IPS-15b (cell line): Measurements from ENCODE around the gene PIGM.

ENCODE experiments used
- H3K27me3 ChIP-seq: one replicate; pipeline ENCODE4 v1.6.1; 2013; ENCODE audit warnings: low read length; ENCODE audit not compliant: control insufficient read depth, insufficient read depth
- H3K36me3 ChIP-seq: one replicate; pipeline ENCODE4 v1.6.1; 2013; ENCODE audit warnings: low read length; ENCODE audit not compliant: control insufficient read depth, insufficient read depth
- H3K4me1 ChIP-seq: one replicate; pipeline ENCODE4 v1.6.1; 2013; ENCODE audit warnings: mild to moderate bottlenecking, low read length; ENCODE audit not compliant: control insufficient read depth, insufficient read depth
- H3K4me3 ChIP-seq: one replicate; pipeline ENCODE4 v1.5.1; 2013; ENCODE audit warnings: low read depth, low read length
- H3K9ac ChIP-seq: one replicate; pipeline ENCODE4 v1.6.1; 2013; ENCODE audit warnings: low read depth, mild to moderate bottlenecking, low read length
- H3K9me3 ChIP-seq: one replicate; pipeline ENCODE4 v1.6.1; 2013; ENCODE audit warnings: mild to moderate bottlenecking, low read length; ENCODE audit not compliant: control insufficient read depth, insufficient read depth

Gene PIGM

DNA sequence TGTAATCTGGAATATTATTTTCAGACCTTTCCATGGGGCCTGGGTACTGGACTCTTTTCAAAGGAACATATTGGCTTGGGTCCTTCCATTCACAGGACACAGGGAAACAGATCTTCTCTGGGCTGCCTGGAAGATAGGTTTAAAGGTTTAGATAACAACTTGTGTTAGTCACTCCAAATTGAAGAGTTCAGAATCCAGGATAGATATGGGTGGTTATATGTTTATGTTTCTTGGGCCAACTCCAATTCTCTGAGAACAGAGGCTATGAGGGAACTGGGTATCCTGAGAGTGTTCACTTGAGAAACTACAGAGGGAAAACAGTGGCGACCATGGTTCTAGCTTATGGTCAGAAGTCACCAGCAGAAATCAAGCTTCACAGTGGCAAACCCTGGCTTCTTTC lies 8.7 kb upstream of the PIGM start:
- no peak overlapping the region for H3K4me3 ChIP-seq
- H3K4me1 ChIP-seq, result no peaks in the 10 kb centered on the region
- no peaks in the 10 kb centered on the region for H3K36me3 ChIP-seq
- H3K9ac ChIP-seq, result no peak overlapping the region
- H3K9me3 ChIP-seq, result no peaks in the 10 kb centered on the region
- peaks cover 8% of the 10 kb centered on the region for H3K27me3 ChIP-seq

DNA sequence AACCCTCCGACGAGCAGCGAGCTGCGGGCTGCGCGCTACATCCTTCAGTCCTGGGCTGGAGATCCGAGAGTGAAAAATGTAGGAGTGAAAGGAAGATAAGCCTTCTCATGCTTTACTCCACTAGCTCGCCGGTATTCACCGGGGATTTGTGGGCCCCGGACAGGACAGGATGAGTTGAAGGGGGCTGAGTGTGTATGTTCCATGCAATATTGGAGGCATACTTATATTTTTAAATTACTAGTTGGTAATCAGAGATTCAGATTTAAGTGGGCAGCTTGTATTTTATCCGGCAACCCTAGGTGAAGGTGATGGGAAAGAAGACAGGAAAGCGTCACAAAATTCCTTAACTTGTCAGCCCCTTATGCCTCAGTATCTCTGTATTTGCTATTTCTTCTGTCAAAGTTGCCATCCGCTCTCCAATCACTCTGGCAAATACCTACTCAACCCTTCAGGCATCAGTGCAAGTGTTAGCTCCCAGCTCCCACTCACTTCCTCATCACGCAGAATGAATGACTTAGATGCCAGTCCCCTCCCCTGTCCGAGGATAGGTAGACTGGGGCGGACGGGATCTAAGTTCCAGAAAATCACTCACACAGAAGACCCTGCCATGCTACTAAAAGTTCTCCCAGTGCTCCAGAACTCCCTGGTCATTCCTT lies 503 bp upstream of the PIGM start:
- Histone ChIP-seq H3K9me3 (no peaks in the 10 kb centered on the region), H3K9ac (peak overlapping the region; percentile 56), H3K36me3 (no peaks in the 10 kb centered on the region), H3K4me1 (no peaks in the 10 kb centered on the region), H3K4me3 (peak overlapping the region; percentile 97), H3K27me3 (peaks cover 21% of the 10 kb centered on the region)

DNA sequence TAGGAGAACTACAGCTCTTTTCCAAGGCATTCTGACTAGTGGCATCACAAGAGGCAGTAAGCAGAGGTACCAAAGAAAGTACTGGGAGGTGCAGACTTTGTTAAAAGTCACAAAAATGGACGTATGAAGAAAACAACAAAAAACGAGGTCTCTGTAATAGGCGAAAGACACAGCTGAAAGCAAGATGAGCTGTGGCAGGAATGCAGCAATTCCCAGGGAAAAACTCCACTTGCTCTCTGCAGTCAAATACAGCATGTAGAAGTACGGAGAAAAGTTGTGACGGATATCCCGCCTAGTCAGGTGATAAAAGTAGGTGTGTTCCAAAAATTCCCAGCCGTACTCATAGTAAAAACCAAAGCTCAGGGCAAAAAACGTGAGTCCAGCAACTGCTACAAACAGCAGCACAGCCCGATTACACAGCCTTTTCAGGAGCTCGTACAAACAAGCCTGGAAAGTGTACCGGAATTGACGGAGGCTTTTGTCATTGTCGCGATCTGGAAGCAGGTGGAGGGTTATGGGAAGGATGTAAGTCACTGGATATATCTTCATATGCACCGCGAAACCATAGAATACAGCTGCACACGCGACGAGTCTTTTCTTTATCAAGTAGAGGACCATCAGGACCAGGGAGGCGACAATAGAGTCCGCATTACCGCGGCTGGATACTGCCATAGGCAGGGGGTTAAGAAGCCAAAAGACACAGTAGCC lies 979 bp downstream of the PIGM start:
- peaks cover 18% of the 10 kb centered on the region for H3K27me3 ChIP-seq
- no peaks in the 10 kb centered on the region for H3K9me3 ChIP-seq
- peak overlapping the region; percentile 97 for H3K4me3 ChIP-seq
- no peaks in the 10 kb centered on the region for H3K36me3 ChIP-seq
- H3K4me1 ChIP-seq, result no peaks in the 10 kb centered on the region
- H3K9ac ChIP-seq, result peak overlapping the region; percentile 38

DNA sequence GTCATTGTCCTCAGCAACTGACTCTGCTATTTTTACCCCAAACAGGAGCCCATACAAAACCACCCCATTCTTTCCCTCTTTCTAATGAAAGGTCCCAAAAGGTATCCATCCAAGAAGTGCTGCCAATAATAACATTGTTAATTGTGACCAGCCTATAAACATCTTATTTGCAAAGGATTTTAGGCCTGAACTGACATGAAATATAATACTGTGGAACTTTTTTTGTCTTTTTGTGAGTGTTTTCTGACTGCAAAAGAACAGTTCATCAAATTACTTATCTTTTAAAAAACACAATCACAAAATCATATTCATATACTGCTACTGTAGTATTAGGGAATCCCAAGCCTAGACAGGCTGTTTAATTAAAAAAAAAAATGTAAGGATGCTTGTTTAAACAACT lies 3.4 kb downstream of the PIGM start:
- no peak overlapping the region for H3K9ac ChIP-seq
- peaks cover 8% of the 10 kb centered on the region for H3K27me3 ChIP-seq
- H3K4me3 ChIP-seq, result no peak overlapping the region
- no peaks in the 10 kb centered on the region for H3K36me3 ChIP-seq
- H3K9me3 ChIP-seq, result no peaks in the 10 kb centered on the region
- H3K4me1 ChIP-seq, result no peaks in the 10 kb centered on the region

DNA sequence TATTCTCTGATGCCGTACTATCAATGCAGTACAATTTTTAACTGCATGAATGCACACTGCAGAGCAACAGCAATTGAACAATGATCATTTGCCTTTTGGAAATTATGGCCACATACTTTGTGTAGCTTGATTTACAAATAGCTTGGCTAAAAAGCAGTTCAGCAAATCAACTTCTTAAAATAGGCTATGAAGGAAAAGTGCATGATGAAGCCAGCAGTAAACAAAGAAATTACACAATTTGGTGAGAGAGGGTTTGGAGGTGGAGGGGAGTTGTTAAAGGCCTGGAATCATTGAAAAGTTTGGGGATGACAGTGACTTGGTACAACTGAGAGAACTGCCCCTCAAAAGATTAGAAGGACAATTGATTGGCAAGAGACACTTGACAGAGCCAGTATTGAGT lies 6.5 kb downstream of the PIGM start:
- H3K4me1 ChIP-seq, result no peaks in the 10 kb centered on the region
- H3K9me3 ChIP-seq, result no peaks in the 10 kb centered on the region
- H3K4me3 ChIP-seq, result no peak overlapping the region
- no peaks in the 10 kb centered on the region for H3K27me3 ChIP-seq
- H3K36me3 ChIP-seq, result no peaks in the 10 kb centered on the region
- no peak overlapping the region for H3K9ac ChIP-seq

DNA sequence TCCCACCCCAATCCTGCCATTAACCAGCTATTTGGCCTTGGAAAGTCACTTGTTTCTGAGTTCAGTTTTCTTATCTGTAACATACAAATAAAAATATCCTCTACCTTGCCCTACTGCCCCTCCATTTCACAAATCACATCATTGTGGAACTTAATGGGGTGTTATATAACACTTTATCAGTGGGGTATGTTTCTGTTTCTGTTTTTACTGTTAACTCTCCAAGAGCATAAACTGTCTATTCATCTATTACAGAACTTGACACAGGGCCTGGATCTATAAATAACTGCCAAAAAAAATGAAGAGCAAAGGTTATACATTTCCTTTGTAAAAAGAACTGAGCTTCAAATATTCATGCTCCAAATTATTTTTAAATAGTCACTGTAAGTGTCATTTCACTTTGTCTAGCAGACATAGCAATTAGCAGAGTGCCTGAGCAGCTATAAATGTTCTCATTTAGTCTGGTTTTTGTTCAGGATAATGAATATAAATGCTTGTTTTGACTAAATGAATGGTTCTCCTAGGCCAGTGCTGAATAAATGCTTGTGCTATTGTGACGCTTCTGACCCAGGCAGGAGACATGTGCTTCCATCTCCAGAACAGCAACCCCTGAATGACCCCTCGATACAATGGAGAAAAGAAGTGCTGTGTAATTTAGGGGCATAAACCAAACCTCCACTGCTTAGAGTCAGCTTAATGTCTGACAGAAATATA lies 7.4 kb downstream of the PIGM start:
- H3K4me3 ChIP-seq, result no peak overlapping the region
- no peaks in the 10 kb centered on the region for H3K9me3 ChIP-seq
- no peaks in the 10 kb centered on the region for H3K36me3 ChIP-seq
- no peaks in the 10 kb centered on the region for H3K27me3 ChIP-seq
- H3K9ac ChIP-seq, result no peak overlapping the region
- no peaks in the 10 kb centered on the region for H3K4me1 ChIP-seq

DNA sequence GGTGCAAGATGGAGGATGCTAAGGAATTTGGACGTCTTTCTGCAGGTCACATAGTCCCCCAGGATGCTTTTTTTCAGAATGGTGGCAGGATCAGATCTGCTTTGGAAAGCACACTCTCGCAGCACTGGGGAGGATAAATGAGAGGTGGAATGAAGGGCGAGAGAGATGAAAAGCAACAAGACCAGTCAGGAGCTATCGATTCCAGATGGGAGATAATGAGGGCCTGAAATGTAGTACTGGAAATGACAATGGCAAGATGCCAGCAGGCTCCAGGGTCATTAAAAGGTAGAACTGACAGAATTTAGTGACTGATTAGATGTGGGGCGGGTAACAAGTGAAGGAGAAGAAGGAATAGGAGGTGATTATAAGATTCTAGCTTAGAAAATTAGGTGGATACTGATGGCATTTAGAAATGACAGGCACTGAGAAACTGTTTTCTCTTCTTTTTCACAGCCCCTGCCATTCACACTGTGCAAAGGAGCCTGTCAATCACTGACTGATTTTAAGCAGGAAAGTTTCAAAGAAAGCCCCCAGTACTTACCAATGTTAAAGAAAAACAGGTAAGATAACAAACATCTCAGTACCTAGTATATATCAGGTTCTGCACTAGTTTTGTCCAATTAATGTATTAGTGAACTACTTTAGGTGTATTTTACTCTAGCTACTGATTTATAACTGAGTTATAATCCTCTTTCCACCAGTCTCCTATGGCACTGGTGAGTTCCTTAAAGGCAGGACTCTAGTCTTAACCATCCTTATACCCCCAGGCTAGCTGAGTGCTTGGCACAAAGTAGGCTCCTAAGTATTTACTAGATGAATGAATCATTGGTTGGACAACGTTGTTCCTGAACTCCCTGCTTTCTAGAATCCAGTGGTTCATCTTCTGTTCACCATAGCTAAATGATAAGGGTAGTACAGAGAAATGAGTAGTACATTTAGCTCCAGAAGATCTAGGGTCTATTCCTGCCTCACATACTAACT lies 9.2 kb downstream of the PIGM start:
- no peaks in the 10 kb centered on the region for H3K36me3 ChIP-seq
- H3K4me1 ChIP-seq, result no peaks in the 10 kb centered on the region
- H3K9me3 ChIP-seq, result no peaks in the 10 kb centered on the region
- no peak overlapping the region for H3K4me3 ChIP-seq
- no peak overlapping the region for H3K9ac ChIP-seq
- H3K27me3 ChIP-seq, result no peaks in the 10 kb centered on the region

DNA sequence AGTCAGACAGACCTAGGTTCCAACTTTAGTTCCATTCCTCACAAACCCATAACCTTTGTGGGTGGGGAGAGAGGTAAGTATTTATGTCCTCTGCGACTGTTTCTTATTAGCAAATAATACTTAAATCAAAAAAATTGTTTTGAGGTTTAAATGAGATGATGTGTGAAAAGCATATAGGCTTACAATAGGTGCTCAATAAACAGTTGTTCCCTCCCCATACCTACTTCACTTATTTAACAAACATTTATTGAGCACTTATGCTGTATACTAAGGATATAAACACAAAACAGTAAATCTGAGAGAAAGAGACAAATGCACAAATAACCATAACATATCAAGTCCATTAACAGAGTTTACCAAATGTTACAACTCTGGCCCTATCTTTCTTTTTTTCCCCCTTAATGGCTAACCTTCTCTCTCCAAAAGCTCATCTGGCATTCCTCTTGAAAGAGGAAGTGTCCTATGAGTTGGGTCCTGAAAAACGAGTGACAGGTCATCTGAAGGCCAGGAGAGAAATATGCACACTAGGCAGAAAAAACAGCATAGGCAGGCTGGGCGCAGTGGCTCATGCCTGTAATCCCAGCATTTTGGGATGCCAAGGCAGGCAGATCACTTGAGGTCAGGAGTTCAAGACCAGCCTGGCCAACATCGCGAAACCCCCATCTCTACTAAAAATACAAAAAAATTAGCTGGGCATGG lies 10.3 kb downstream of the PIGM start:
- no peaks in the 10 kb centered on the region for H3K36me3 ChIP-seq
- H3K27me3 ChIP-seq, result no peaks in the 10 kb centered on the region
- no peak overlapping the region for H3K9ac ChIP-seq
- H3K9me3 ChIP-seq, result no peaks in the 10 kb centered on the region
- no peaks in the 10 kb centered on the region for H3K4me1 ChIP-seq
- H3K4me3 ChIP-seq, result no peak overlapping the region

DNA sequence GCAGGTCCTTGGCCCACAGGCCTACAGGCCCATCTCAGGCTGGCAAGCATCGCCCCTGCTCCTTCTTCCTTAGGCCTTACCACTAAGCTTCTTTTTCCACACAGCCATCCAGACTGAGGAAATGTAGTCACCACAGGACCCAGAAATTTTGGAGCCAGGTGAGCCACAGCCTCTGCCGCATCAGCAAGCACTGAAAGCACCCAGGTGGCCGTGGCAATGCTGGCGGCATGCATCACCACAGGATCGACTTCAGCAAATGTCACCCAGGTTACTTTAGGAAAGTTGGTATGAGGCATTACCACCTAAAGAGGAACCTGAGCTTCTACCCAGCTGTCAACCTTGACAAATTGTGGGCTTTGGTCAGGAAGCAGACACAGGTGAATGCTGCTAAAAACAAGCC lies 11.6 kb downstream of the PIGM start:
- Histone ChIP-seq H3K4me1 (no peaks in the 10 kb centered on the region), H3K36me3 (no peaks in the 10 kb centered on the region), H3K9ac (no peak overlapping the region), H3K4me3 (no peak overlapping the region), H3K27me3 (no peaks in the 10 kb centered on the region), H3K9me3 (no peaks in the 10 kb centered on the region)

DNA sequence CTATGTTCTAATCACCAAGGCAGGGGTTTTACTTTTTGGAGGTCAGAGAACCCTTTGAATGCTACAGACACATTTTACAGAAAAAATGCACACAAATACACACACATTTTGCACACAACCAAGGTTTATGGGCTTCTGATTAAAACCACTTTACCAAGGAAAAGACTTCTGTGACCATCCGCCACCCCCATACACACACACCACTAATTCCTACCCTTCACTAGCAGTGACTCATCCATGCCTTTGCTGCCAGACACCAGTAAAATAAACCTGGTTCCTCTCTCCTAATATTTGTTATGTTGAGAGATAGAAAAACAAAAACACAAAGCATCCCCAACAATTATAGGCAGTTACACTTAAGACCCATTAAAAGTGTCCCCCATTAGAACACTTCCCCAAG lies 12.9 kb downstream of the PIGM start:
- Histone ChIP-seq H3K4me1 (no peaks in the 10 kb centered on the region), H3K36me3 (no peaks in the 10 kb centered on the region), H3K4me3 (no peak overlapping the region), H3K27me3 (no peaks in the 10 kb centered on the region), H3K9ac (no peak overlapping the region), H3K9me3 (no peaks in the 10 kb centered on the region)

DNA sequence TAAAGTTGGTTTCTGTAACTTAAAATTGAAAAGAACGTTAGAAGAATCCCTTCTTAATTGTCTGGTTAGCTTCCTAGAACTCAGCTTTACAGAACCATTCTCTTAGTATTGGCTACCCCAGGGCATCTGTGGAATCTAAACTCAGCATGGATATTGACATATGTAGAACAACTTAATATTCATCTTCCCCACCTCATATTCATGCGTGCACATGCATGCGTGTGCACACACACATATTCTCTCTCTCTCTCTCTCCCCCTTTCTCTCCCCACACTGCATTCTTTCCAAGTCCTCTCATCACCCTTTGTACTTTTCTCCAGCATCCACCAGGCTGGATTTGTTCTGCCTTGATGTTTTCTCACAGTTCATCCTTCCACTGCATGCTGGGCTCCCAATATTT lies 13.4 kb downstream of the PIGM start:
- Histone ChIP-seq H3K4me1 (no peaks in the 10 kb centered on the region), H3K9me3 (no peaks in the 10 kb centered on the region)

More for the DNA sequence above, 13.4 kb downstream of the PIGM start:
- Histone ChIP-seq H3K9ac (no peak overlapping the region), H3K27me3 (no peaks in the 10 kb centered on the region), H3K36me3 (no peaks in the 10 kb centered on the region), H3K4me3 (no peak overlapping the region)
